ENCODE measurements around the gene SYNE1. TPM values are rescaled to one million over a fixed set of nuclear protein-coding genes. Genes with fewer than 3 reads are reported as not detected.
A peak's percentile ranks its signal among the peaks of the same experiment; 100 is the strongest.
"Not testable (repeated sequence)": the region's sequence is repeated elsewhere in the genome, so short reads cannot be mapped to it uniquely, and the experiment has no call there.

SYNE1 gene
- total RNA-seq, 1 donor from 2014 or later = 233 TPM

- DNase-seq (ENCODE audit: low spot score in 2 of 2) = no peak
- TF ChIP-seq CTCF (IDR thresholded peaks at IDR 0.05) = no peak
- H3K4me1 ChIP-seq = no peaks in the 10 kb centered on the region
- H3K4me3 ChIP-seq = no peak overlapping the region
- no peak overlapping the region for H3K27ac ChIP-seq
- no peaks in the 10 kb centered on the region for H3K27me3 ChIP-seq
- no peaks in the 10 kb centered on the region for H3K36me3 ChIP-seq
- intact Hi-C loops (cut with DNase I) = no loop called here
- H3K9me3 ChIP-seq = no peaks in the 10 kb centered on the region
These were observed 201.3 kb downstream of the SYNE1 start for GRCh38 chr6:152435816-152436215.

- Histone ChIP-seq H3K27ac (no peak overlapping the region), H3K27me3 (no peaks in the 10 kb centered on the region), H3K36me3 (no peaks in the 10 kb centered on the region), H3K4me1 (no peaks in the 10 kb centered on the region), H3K9me3 (no peaks in the 10 kb centered on the region), H3K4me3 (no peak overlapping the region)
- DNase-seq (ENCODE audit: low spot score in 2 of 2) = no peak
- TF ChIP-seq CTCF (IDR thresholded peaks at IDR 0.05) = no peak
- intact Hi-C loops (cut with DNase I) = loop anchor here (5.0 kb wide), 1 partner anchor 40 kb away; no protein-coding TSS in a partner anchor
These were observed 204.4 kb downstream of the SYNE1 start for GRCh38 chr6:152432758-152433157.

- H3K4me3 ChIP-seq = peak overlapping the region in 1 of 2 donors; percentile 47
- H3K27me3 ChIP-seq = no peaks in the 10 kb centered on the region
- TF ChIP-seq CTCF (IDR thresholded peaks at IDR 0.05) = no peak
- no peak overlapping the region for H3K27ac ChIP-seq
- DNase-seq (ENCODE audit: low spot score in 2 of 2) = peak in 1 of 2 donors; percentile 65
- no peaks in the 10 kb centered on the region for H3K9me3 ChIP-seq
- intact Hi-C loops (cut with DNase I) = no loop called here
- H3K36me3 ChIP-seq = no peaks in the 10 kb centered on the region
- no peaks in the 10 kb centered on the region for H3K4me1 ChIP-seq
These were observed 209.0 kb downstream of the SYNE1 start for GRCh38 chr6:152428126-152428525.

- Histone ChIP-seq H3K4me3 (no peak overlapping the region), H3K36me3 (no peaks in the 10 kb centered on the region), H3K27me3 (no peaks in the 10 kb centered on the region), H3K27ac (no peak overlapping the region), H3K9me3 (no peaks in the 10 kb centered on the region), H3K4me1 (no peaks in the 10 kb centered on the region)
- TF ChIP-seq CTCF (IDR thresholded peaks at IDR 0.05) = no peak
- DNase-seq (ENCODE audit: low spot score in 2 of 2) = no peak
- intact Hi-C loops (cut with DNase I) = no loop called here
These were observed 210.9 kb downstream of the SYNE1 start for GRCh38 chr6:152426276-152426675.

- Histone ChIP-seq H3K4me3 (no peak overlapping the region), H3K27ac (no peak overlapping the region), H3K27me3 (no peaks in the 10 kb centered on the region), H3K4me1 (no peaks in the 10 kb centered on the region), H3K36me3 (no peaks in the 10 kb centered on the region), H3K9me3 (peaks cover 0 to 2% of the 10 kb centered on the region in 2 donors)
- intact Hi-C loops (cut with DNase I) = no loop called here
- TF ChIP-seq CTCF (IDR thresholded peaks at IDR 0.05) = no peak
- no peak for DNase-seq (ENCODE audit: low spot score in 2 of 2)
These were observed 213.7 kb downstream of the SYNE1 start for GRCh38 chr6:152423216-152424103.

- H3K4me3 ChIP-seq; DNase-seq (ENCODE audit: low spot score in 2 of 2); H3K36me3 ChIP-seq; H3K27ac ChIP-seq; H3K9me3 ChIP-seq; intact Hi-C loops (cut with DNase I); H3K4me1 ChIP-seq; H3K27me3 ChIP-seq: not testable (repeated sequence)
These were observed 215.7 kb downstream of the SYNE1 start for GRCh38 chr6:152421496-152421895.

Measured in ascending aorta (tissue), 2 donors.